T-helper 2 cell treated with Interferon-gamma antibody and Interleukin-4, amounts not matched to agents 5 μg/mL and 100 μg/mL, for 36 hours (primary cell): ENCODE measurements around the gene HTR1D.
"Not testable (repeated sequence)": the region's sequence is repeated elsewhere in the genome, so short reads cannot be mapped to it uniquely, and the experiment has no call there.

ENCODE experiments used
- DNase-seq: peaks from one replicate; pipeline ENCODE4 v3.0.0; 2021; ENCODE audit warnings: low spot score
- H3K27ac Mint-ChIP-seq: one replicate; pipeline ENCODE4 v1.8.0; 2021; ENCODE audit warnings: mild to moderate bottlenecking, mixed read lengths
- H3K27me3 Mint-ChIP-seq: one replicate; pipeline ENCODE4 v1.8.0; 2021; ENCODE audit warnings: low read depth, mixed read lengths
- H3K36me3 Mint-ChIP-seq: one replicate; pipeline ENCODE4 v1.8.0; 2021; ENCODE audit warnings: low read depth, mixed read lengths
- H3K4me1 Mint-ChIP-seq: one replicate; pipeline ENCODE4 v1.8.0; 2021; ENCODE audit warnings: low read depth, mixed read lengths
- H3K4me3 Mint-ChIP-seq: one replicate; pipeline ENCODE4 v1.8.0; 2022; ENCODE audit warnings: mild to moderate bottlenecking, moderate library complexity, mixed read lengths
- H3K9me3 Mint-ChIP-seq: one replicate; pipeline ENCODE4 v1.8.0; 2021; ENCODE audit warnings: mixed read lengths

Gene HTR1D

GRCh38 chr1:23209770-23210169, 7.5 kb downstream of the HTR1D start:
- Mint-ChIP-seq H3K27ac (no peak overlapping the region), H3K4me1 (peaks cover 1% of the 10 kb centered on the region), H3K36me3 (no peaks in the 10 kb centered on the region), H3K27me3 (peaks cover 30% of the 10 kb centered on the region), H3K4me3 (no peak overlapping the region), H3K9me3 (no peaks in the 10 kb centered on the region)
- no peak for DNase-seq

- DNase-seq, result no peak
- Mint-ChIP-seq H3K4me1 (peaks cover 1% of the 10 kb centered on the region), H3K27me3 (peaks cover 24% of the 10 kb centered on the region), H3K9me3 (no peaks in the 10 kb centered on the region), H3K27ac (no peak overlapping the region), H3K4me3 (no peak overlapping the region), H3K36me3 (no peaks in the 10 kb centered on the region)
These were observed 8.8 kb downstream of the HTR1D start for GRCh38 chr1:23208527-23208926.

- H3K4me1 Mint-ChIP-seq, H3K36me3 Mint-ChIP-seq, H3K27ac Mint-ChIP-seq, H3K4me3 Mint-ChIP-seq, DNase-seq, H3K9me3 Mint-ChIP-seq: not testable (repeated sequence)
- peaks cover 18% of the 10 kb centered on the region for H3K27me3 Mint-ChIP-seq
These were observed 9.6 kb downstream of the HTR1D start for GRCh38 chr1:23207733-23208132.

- H3K4me1 Mint-ChIP-seq, result no peaks in the 10 kb centered on the region
- no peaks in the 10 kb centered on the region for H3K36me3 Mint-ChIP-seq
- no peak overlapping the region for H3K27ac Mint-ChIP-seq
- H3K9me3 Mint-ChIP-seq, result no peaks in the 10 kb centered on the region
- peaks cover 6% of the 10 kb centered on the region for H3K27me3 Mint-ChIP-seq
- DNase-seq, result no peak
- H3K4me3 Mint-ChIP-seq, result no peak overlapping the region
These were observed 15.0 kb downstream of the HTR1D start for GRCh38 chr1:23202263-23202749.

GRCh38 chr1:23200883-23201282, 16.4 kb downstream of the HTR1D start:
- Mint-ChIP-seq H3K9me3 (no peaks in the 10 kb centered on the region), H3K27me3 (peaks cover 2% of the 10 kb centered on the region), H3K27ac (no peak overlapping the region), H3K36me3 (no peaks in the 10 kb centered on the region), H3K4me3 (no peak overlapping the region), H3K4me1 (no peaks in the 10 kb centered on the region)
- DNase-seq, result no peak

GRCh38 chr1:23198373-23198772, 18.9 kb downstream of the HTR1D start:
- DNase-seq, result no peak
- Mint-ChIP-seq H3K27me3 (peaks cover 2% of the 10 kb centered on the region), H3K4me1 (no peaks in the 10 kb centered on the region), H3K27ac (no peak overlapping the region), H3K36me3 (no peaks in the 10 kb centered on the region), H3K4me3 (no peak overlapping the region), H3K9me3 (no peaks in the 10 kb centered on the region)

GRCh38 chr1:23196627-23197328, 20.5 kb downstream of the HTR1D start:
- H3K9me3 Mint-ChIP-seq, result no peaks in the 10 kb centered on the region
- H3K4me1 Mint-ChIP-seq, result no peaks in the 10 kb centered on the region
- DNase-seq, result no peak

GRCh38 chr1:23194119-23194984, 22.9 kb downstream of the HTR1D start:
- DNase-seq, result no peak
- no peaks in the 10 kb centered on the region for H3K36me3 Mint-ChIP-seq
- H3K27ac Mint-ChIP-seq, result no peak overlapping the region
- H3K4me1 Mint-ChIP-seq, result no peaks in the 10 kb centered on the region
- no peaks in the 10 kb centered on the region for H3K9me3 Mint-ChIP-seq
- no peak overlapping the region for H3K4me3 Mint-ChIP-seq
- H3K27me3 Mint-ChIP-seq, result peaks cover 5% of the 10 kb centered on the region

More at GRCh38 chr1:23196627-23197328, 20.5 kb downstream of the HTR1D start:
- Mint-ChIP-seq H3K27me3 (peaks cover 5% of the 10 kb centered on the region), H3K27ac (no peak overlapping the region), H3K4me3 (no peak overlapping the region), H3K36me3 (no peaks in the 10 kb centered on the region)

GRCh38 chr1:23193391-23194118, 23.7 kb downstream of the HTR1D start:
- H3K27me3 Mint-ChIP-seq, result peaks cover 5% of the 10 kb centered on the region
- H3K4me1 Mint-ChIP-seq, result no peaks in the 10 kb centered on the region
- DNase-seq, result no peak
- no peaks in the 10 kb centered on the region for H3K9me3 Mint-ChIP-seq
- no peak overlapping the region for H3K27ac Mint-ChIP-seq
- H3K36me3 Mint-ChIP-seq, result no peaks in the 10 kb centered on the region
- no peak overlapping the region for H3K4me3 Mint-ChIP-seq

- H3K9me3 Mint-ChIP-seq, result no peaks in the 10 kb centered on the region
- H3K4me1 Mint-ChIP-seq, result no peaks in the 10 kb centered on the region
- no peak overlapping the region for H3K4me3 Mint-ChIP-seq
- DNase-seq, result no peak
- no peaks in the 10 kb centered on the region for H3K36me3 Mint-ChIP-seq
- H3K27me3 Mint-ChIP-seq, result peaks cover 5% of the 10 kb centered on the region
- H3K27ac Mint-ChIP-seq, result no peak overlapping the region
These were observed 26.1 kb downstream of the HTR1D start for GRCh38 chr1:23191199-23191598.

- not testable (repeated sequence) for H3K4me1 Mint-ChIP-seq, DNase-seq, H3K9me3 Mint-ChIP-seq, H3K4me3 Mint-ChIP-seq, H3K27me3 Mint-ChIP-seq, H3K27ac Mint-ChIP-seq, H3K36me3 Mint-ChIP-seq
These were observed 28.3 kb downstream of the HTR1D start for GRCh38 chr1:23188936-23189452.

GRCh38 chr1:23188434-23188884, 28.8 kb downstream of the HTR1D start:
- Mint-ChIP-seq H3K27me3 (peaks cover 5% of the 10 kb centered on the region), H3K27ac (no peak overlapping the region), H3K4me1 (peaks cover 10% of the 10 kb centered on the region), H3K36me3 (no peaks in the 10 kb centered on the region), H3K4me3 (no peak overlapping the region), H3K9me3 (no peaks in the 10 kb centered on the region)
- DNase-seq, result no peak

- no peak overlapping the region for H3K4me3 Mint-ChIP-seq
- H3K4me1 Mint-ChIP-seq, result peaks cover 10% of the 10 kb centered on the region
- DNase-seq, result no peak
- peaks cover 5% of the 10 kb centered on the region for H3K27me3 Mint-ChIP-seq
- H3K36me3 Mint-ChIP-seq, result no peaks in the 10 kb centered on the region
- no peaks in the 10 kb centered on the region for H3K9me3 Mint-ChIP-seq
- H3K27ac Mint-ChIP-seq, result no peak overlapping the region
These were observed 29.7 kb downstream of the HTR1D start for GRCh38 chr1:23187637-23188036.
